ENCODE results near the gene PCDHB4. TPM values are rescaled to one million over a fixed set of nuclear protein-coding genes. Genes with fewer than 3 reads are reported as not detected.
"Not testable (repeated sequence)": the region's sequence is repeated elsewhere in the genome, so short reads cannot be mapped to it uniquely, and the experiment has no call there.

PCDHB4 gene
- total and polyA plus RNA-seq, 2 donors (not counting 3 experiments of a cell fraction or from before 2014, with no cell fraction given), result 0.10 TPM; not detected in 1

DNA sequence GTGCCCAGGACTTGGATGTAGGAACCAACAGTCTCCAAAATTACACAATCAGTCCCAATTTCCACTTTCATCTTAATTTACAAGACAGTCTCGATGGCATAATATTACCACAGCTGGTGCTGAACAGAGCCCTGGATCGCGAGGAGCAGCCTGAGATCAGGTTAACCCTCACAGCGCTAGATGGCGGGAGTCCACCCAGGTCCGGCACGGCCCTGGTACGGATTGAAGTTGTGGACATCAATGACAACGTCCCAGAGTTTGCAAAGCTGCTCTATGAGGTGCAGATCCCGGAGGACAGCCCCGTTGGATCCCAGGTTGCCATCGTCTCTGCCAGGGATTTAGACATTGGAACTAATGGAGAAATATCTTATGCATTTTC is 26.4 kb upstream of the PCDHB4 start:
- BruUV-seq (replicated peaks), result no TSS peak
- Histone ChIP-seq H2AFZ (ENCODE audit: low read depth, low read length) (no peak overlapping the region), H3K4me2 (ENCODE audit: insufficient read depth, low read length) (no peak overlapping the region), H3K36me3 (ENCODE audit: control insufficient read depth in 2 of 2, extremely low read depth in 1 of 2, insufficient read depth in 2 of 2, low read length in 2 of 2) (no peaks in the 10 kb centered on the region), H3K27ac (ENCODE audit: insufficient read depth, low read depth, low read length) (no peak overlapping the region), H3K9me1 (replicated peaks; ENCODE audit: control insufficient read depth, extremely low read depth, insufficient read depth, low read length) (no peaks in the 10 kb centered on the region), H4K20me1 (replicated peaks; ENCODE audit: control insufficient read depth, extremely low read depth, insufficient read depth, low read length) (no peaks in the 10 kb centered on the region), H3K9ac (replicated peaks; ENCODE audit: extremely low read depth, insufficient read depth, low read length) (no peak overlapping the region), H3K4me3 (replicated peaks in 1 of 3; ENCODE audit: insufficient read depth in 1 of 3, low read depth in 1 of 3, low read length in 3 of 3) (no peak overlapping the region), H3K27me3 (ENCODE audit: control insufficient read depth in 2 of 2, insufficient read depth in 2 of 2, low read length in 2 of 2) (peaks cover 0 to 7% of the 10 kb centered on the region in 2 experiments), H3K79me2 (ENCODE audit: control insufficient read depth, insufficient read depth, low read length) (no peaks in the 10 kb centered on the region), H3K4me1 (ENCODE audit: control insufficient read depth, extremely low read depth, insufficient read depth, low read length) (no peaks in the 10 kb centered on the region), H3K9me3 (replicated peaks; ENCODE audit: control insufficient read depth, insufficient read depth, low read length) (no peaks in the 10 kb centered on the region)
- dilution Hi-C loops (cut with MboI; ENCODE audit: extremely low pct_ligation_motif_present, low sequenced_read_pairs), result no loop called here
- DNase-seq (ENCODE audit: low read depth, low spot score), result no peak
- ChIA-PET POLR2A (interaction anchor here (0.6 kb wide), 1 partner anchor 465 kb away, joined by 7 read pairs; no protein-coding TSS in a partner anchor), CTCF (no interaction called here)
- intact Hi-C loops (cut with micrococcal nuclease), result no loop called here
- TF ChIP-seq GATA2 (IDR thresholded peaks at IDR 0.05; ENCODE audit: insufficient read depth, insufficient read length, low read depth, low read length) (no peak), EZH2 (IDR thresholded peaks at IDR 0.05; ENCODE audit: borderline replicate concordance, low read depth, low read length, severe bottlenecking) (no peak), POLR2A (IDR thresholded peaks at IDR 0.05; ENCODE audit: low read depth, low read length) (no peak), FOS (IDR thresholded peaks at IDR 0.05; ENCODE audit: borderline replicate concordance, insufficient read depth, low read length) (no peak), POLR2AphosphoS5 (IDR thresholded peaks at IDR 0.05; ENCODE audit: insufficient read depth, low read depth, low read length) (no peak), MYC (IDR thresholded peaks at IDR 0.05; ENCODE audit: low read depth, low read length) (no peak), JUN (IDR thresholded peaks at IDR 0.05; ENCODE audit: borderline replicate concordance, insufficient read depth, insufficient read length, low read depth) (no peak)
- TF ChIP-seq, protein P1, sequence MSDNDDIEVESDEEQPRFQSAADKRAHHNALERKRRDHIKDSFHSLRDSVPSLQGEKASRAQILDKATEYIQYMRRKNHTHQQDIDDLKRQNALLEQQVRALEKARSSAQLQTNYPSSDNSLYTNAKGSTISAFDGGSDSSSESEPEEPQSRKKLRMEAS (IDR thresholded peaks at IDR 0.05; ENCODE audit: insufficient read depth, insufficient read length), result no peak
- TF ChIP-seq, protein P2, sequence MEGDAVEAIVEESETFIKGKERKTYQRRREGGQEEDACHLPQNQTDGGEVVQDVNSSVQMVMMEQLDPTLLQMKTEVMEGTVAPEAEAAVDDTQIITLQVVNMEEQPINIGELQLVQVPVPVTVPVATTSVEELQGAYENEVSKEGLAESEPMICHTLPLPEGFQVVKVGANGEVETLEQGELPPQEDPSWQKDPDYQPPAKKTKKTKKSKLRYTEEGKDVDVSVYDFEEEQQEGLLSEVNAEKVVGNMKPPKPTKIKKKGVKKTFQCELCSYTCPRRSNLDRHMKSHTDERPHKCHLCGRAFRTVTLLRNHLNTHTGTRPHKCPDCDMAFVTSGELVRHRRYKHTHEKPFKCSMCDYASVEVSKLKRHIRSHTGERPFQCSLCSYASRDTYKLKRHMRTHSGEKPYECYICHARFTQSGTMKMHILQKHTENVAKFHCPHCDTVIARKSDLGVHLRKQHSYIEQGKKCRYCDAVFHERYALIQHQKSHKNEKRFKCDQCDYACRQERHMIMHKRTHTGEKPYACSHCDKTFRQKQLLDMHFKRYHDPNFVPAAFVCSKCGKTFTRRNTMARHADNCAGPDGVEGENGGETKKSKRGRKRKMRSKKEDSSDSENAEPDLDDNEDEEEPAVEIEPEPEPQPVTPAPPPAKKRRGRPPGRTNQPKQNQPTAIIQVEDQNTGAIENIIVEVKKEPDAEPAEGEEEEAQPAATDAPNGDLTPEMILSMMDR (IDR thresholded peaks at IDR 0.05; ENCODE audit: extremely low read depth in 1 of 2, insufficient read depth in 1 of 2, low read depth in 1 of 2, low read length in 2 of 2), result no peak
- FAIRE-seq, result no peak

DNA sequence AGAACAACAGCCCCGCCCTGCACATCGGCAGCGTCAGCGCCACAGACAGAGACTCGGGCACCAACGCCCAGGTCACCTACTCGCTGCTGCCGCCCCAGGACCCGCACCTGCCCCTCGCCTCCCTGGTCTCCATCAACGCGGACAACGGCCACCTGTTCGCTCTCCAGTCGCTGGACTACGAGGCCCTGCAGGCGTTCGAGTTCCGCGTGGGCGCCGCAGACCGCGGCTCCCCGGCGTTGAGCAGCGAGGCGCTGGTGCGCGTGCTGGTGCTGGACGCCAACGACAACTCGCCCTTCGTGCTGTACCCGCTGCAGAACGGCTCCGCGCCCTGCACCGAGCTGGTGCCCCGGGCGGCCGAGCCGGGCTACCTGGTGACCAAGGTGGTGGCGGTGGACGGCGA is 25.4 kb upstream of the PCDHB4 start:
- CTCF ChIA-PET; H3K9ac ChIP-seq (replicated peaks; ENCODE audit: extremely low read depth, insufficient read depth, low read length); H3K9me3 ChIP-seq (replicated peaks; ENCODE audit: control insufficient read depth, insufficient read depth, low read length); H3K9me1 ChIP-seq (replicated peaks; ENCODE audit: control insufficient read depth, extremely low read depth, insufficient read depth, low read length); H3K4me3 ChIP-seq (replicated peaks in 1 of 3; ENCODE audit: insufficient read depth in 1 of 3, low read depth in 1 of 3, low read length in 3 of 3); H3K4me2 ChIP-seq (ENCODE audit: insufficient read depth, low read length); DNase-seq (ENCODE audit: low read depth, low spot score); POLR2A ChIA-PET; BruUV-seq (replicated peaks); H3K79me2 ChIP-seq (ENCODE audit: control insufficient read depth, insufficient read depth, low read length); H3K36me3 ChIP-seq (ENCODE audit: control insufficient read depth in 2 of 2, extremely low read depth in 1 of 2, insufficient read depth in 2 of 2, low read length in 2 of 2); dilution Hi-C loops (cut with MboI; ENCODE audit: extremely low pct_ligation_motif_present, low sequenced_read_pairs); H3K4me1 ChIP-seq (ENCODE audit: control insufficient read depth, extremely low read depth, insufficient read depth, low read length); H4K20me1 ChIP-seq (replicated peaks; ENCODE audit: control insufficient read depth, extremely low read depth, insufficient read depth, low read length); H3K27ac ChIP-seq (ENCODE audit: insufficient read depth, low read depth, low read length); FAIRE-seq; H2AFZ ChIP-seq (ENCODE audit: low read depth, low read length); H3K27me3 ChIP-seq (ENCODE audit: control insufficient read depth in 2 of 2, insufficient read depth in 2 of 2, low read length in 2 of 2); intact Hi-C loops (cut with micrococcal nuclease): not testable (repeated sequence)

DNA sequence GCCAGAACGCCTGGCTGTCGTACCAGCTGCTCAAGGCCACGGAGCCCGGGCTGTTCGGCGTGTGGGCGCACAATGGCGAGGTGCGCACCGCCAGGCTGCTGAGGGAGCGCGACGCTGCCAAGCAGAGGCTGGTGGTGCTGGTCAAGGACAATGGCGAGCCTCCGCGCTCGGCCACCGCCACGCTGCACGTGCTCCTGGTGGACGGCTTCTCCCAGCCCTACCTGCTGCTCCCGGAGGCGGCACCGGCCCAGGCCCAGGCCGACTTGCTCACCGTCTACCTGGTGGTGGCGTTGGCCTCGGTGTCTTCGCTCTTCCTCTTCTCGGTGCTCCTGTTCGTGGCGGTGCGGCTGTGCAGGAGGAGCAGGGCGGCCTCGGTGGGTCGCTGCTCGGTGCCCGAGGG is 25.0 kb upstream of the PCDHB4 start:
- POLR2A ChIA-PET; H3K27me3 ChIP-seq (ENCODE audit: control insufficient read depth in 2 of 2, insufficient read depth in 2 of 2, low read length in 2 of 2); BruUV-seq (replicated peaks): not testable (repeated sequence)

More for the DNA sequence above, 25.0 kb upstream of the PCDHB4 start:
- H3K9me1 ChIP-seq (replicated peaks; ENCODE audit: control insufficient read depth, extremely low read depth, insufficient read depth, low read length); FAIRE-seq; H3K9me3 ChIP-seq (replicated peaks; ENCODE audit: control insufficient read depth, insufficient read depth, low read length); H3K27ac ChIP-seq (ENCODE audit: insufficient read depth, low read depth, low read length); H3K4me2 ChIP-seq (ENCODE audit: insufficient read depth, low read length); intact Hi-C loops (cut with micrococcal nuclease); H4K20me1 ChIP-seq (replicated peaks; ENCODE audit: control insufficient read depth, extremely low read depth, insufficient read depth, low read length); dilution Hi-C loops (cut with MboI; ENCODE audit: extremely low pct_ligation_motif_present, low sequenced_read_pairs); CTCF ChIA-PET; H3K4me1 ChIP-seq (ENCODE audit: control insufficient read depth, extremely low read depth, insufficient read depth, low read length); H2AFZ ChIP-seq (ENCODE audit: low read depth, low read length); H3K4me3 ChIP-seq (replicated peaks in 1 of 3; ENCODE audit: insufficient read depth in 1 of 3, low read depth in 1 of 3, low read length in 3 of 3); H3K9ac ChIP-seq (replicated peaks; ENCODE audit: extremely low read depth, insufficient read depth, low read length); DNase-seq (ENCODE audit: low read depth, low spot score); H3K36me3 ChIP-seq (ENCODE audit: control insufficient read depth in 2 of 2, extremely low read depth in 1 of 2, insufficient read depth in 2 of 2, low read length in 2 of 2); H3K79me2 ChIP-seq (ENCODE audit: control insufficient read depth, insufficient read depth, low read length): not testable (repeated sequence)

Data from endothelial cell of umbilical vein (primary cell).